ENCODE measurements around the gene TNFAIP1.
"Not testable (repeated sequence)": the region's sequence is repeated elsewhere in the genome, so short reads cannot be mapped to it uniquely, and the experiment has no call there.

TNFAIP1 gene

DNA sequence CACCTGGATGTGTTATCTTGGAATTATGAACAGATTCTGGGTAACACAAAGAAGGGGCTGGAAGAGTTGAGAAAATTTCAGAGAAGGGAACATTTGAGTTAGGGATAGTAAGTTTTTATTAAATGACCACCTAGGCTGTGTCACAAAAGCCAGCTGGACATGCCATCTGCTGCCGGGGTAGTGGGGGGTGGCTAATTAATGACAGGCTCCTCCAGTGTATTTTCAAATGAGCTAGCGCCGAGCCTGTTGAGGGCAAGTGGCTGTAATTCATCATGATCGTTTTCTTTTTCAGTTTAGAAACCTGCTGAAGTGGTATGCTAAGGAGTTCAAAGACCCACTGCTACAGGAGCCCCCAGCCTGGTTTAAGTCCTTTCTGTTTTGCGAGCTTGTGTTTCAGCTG is 10.3 kb upstream of the TNFAIP1 start:
- FAIRE-seq = no peak

GRCh38 chr17:28326114-28326513 is 9.4 kb upstream of the TNFAIP1 start:
- no peak for FAIRE-seq

- no peak for FAIRE-seq
These were observed 8.4 kb upstream of the TNFAIP1 start for GRCh38 chr17:28327031-28327607.

DNA sequence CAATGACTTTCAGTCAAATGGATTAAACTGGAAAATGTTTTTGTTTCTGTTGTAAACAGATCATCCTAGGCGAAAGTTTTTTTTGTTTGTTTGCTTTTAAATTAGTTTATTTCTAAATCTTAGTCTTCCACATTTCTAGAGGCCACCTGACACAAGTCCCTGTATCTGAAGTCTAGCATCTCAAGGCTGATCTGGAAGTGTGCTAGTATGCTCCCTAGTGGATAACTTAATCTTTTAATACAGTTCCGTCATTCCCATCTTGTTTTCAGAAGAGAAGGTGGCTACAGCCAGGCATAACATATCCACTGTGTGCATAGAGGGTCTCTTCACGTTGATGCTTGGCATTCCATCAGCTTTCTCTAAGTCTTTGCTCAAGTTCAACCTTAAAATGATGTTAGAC is 7.9 kb upstream of the TNFAIP1 start:
- FAIRE-seq = no peak

DNA sequence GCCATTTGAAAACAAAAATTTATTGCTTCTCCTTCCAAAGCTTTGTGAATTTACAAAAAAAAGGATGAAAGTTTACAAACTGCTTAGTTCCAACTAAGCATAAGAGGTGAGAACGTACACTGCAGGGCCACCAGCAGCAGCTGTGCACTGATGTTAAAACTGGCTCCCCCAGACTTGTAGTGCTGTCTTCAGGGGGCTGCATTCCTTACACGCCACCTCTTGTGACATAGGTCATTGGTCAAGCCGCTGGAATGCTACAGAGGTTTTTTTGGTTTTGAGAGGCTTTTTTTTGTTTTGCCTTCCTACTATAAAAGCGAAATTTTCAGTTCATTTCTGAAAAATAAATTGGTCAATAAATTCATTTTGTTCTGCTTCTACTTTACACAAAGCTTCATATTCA is 7.2 kb upstream of the TNFAIP1 start:
- no peak for FAIRE-seq

DNA sequence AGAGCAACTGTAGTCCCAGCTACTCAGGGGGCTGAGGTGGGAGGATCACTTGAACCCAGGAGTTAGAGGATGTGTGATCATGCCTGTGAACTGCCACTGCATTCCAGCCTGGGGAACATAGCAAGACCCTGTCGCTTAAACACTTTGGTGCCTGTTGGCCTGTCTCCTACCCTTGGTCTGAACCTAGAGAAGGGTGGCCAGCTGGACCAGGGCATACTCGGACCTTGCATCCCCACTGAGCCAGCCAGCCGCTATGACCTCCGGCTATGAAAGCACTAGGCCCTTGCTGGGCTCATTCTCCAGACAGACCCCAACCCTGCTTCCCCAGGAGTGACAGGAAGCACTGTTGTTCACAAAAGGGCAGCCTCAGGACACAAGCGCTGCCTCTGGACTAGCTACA is 4.9 kb upstream of the TNFAIP1 start:
- FAIRE-seq = no peak

DNA sequence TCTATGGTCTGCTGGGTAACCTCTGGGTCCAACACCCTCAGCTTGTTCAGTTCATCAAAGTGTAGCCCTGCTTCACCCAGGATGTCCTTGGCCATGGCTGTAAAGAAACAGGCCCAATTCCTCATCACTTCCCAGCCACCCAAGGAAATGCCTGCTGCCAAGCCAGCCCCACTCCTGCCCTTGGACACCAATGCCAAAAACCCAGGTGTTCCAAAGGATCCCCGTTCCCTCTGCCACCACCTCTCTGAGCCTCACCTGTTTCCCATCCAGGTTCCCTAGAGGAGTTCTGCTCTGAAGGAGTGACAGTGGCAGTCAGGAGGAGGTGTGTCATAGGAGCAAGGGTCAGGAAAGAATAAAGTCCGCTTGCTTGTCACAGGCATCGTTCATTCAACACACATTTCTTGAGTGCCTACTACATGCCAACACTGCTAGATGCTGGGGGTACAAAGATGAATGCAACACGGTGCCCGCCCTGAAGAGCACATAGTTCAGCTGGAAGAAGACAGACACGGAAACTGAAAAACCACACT is 3.6 kb upstream of the TNFAIP1 start:
- FAIRE-seq = no peak

DNA sequence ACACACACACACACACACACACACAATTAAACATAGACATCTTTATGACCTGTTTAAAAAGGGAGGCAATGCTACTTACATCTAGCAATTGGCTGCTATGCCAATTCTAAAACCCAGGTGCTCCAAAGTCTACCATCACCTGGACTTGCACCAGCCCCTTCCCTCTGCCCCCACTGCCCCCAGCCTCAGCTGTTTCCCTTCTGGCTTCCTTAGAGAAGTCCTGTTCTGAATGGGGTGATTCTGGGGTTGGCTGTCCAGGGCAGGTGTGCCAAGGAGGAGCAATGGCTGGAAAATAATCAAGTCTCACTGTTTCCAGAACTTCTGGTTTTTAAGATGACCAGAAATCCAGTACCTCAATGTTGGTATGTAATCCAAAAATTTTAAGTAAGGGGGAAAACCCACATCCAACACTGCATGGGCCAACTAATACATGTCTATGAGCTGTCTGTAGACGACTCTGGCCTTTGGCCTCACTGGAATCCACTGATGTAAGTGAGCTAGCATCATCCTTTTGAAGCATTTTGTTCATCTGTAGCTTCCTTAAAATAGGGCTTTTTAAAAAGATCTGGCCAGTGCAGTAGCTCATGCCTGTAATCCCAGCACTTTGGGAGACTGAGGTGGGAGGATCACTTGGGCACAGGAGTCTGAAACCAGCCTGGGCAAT is 2.3 kb upstream of the TNFAIP1 start:
- no peak for FAIRE-seq

DNA sequence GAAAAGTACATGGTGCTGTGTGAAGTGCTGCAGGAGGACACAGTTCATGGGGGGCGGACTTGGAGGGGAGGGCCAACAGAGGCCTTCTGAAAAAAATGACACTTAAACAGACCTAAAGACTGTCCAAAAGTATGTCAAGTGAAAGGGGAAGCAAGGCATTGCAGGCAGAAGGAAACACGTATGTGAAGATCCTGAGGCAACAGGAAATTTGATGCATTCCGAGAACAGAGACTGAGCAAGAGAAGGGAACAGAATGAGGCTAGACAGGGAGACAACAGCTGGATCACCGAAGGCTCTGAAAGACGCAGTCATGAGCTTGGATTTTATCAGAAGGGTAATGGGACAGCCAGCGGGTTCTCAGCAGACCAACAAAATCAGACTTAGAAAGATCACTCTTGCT is 1.4 kb upstream of the TNFAIP1 start:
- no peak for FAIRE-seq

- no peak for FAIRE-seq
These were observed 828 bp upstream of the TNFAIP1 start for GRCh38 chr17:28334666-28335200.

- FAIRE-seq = no peak
These were observed 654 bp downstream of the TNFAIP1 start for GRCh38 chr17:28335959-28336871.

- FAIRE-seq = no peak
These were observed 2.7 kb downstream of the TNFAIP1 start for GRCh38 chr17:28338056-28338768.

DNA sequence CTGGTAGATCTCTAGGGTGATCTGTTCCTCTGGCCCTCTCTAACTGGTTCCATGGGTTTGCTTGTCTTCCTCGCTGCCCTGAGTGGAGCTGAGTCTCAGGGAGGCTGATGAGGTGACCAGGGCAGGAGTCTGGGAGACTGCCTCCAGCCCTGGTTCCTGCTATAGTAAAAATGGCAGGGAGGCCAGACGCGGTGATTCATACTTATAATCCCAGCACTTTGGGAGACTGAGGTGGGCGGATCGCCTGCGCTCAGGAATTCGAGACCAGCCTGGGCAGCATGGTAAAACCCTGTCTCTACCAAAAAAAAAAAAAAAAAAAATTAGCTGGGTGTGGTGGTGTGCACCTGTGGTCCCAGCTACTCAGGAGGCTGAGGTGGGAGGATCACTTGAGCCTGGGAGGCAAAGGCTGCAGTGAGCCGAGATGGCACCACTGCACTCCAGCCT is 3.2 kb downstream of the TNFAIP1 start:
- not testable (repeated sequence) for FAIRE-seq

GRCh38 chr17:28339431-28339830 is 3.9 kb downstream of the TNFAIP1 start:
- FAIRE-seq = no peak

DNA sequence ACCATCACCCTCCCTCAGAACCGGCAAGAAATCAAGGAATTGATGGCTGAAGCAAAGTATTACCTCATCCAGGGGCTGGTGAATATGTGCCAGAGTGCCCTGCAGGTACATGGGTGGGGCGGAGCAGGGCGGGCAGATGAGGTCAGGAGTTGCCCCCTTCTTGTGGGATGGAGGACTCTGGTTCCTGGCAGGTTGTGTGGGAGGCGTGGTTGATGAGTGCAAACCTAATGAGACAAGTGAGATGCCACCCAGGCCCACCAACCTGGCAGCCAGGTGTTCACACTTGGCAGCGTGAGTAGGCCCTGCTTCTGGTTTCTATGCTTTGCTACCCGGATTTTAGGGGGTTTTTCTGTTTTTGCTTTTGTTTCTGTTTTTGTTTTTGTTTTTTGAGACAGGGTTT is 4.8 kb downstream of the TNFAIP1 start:
- no peak for FAIRE-seq

DNA sequence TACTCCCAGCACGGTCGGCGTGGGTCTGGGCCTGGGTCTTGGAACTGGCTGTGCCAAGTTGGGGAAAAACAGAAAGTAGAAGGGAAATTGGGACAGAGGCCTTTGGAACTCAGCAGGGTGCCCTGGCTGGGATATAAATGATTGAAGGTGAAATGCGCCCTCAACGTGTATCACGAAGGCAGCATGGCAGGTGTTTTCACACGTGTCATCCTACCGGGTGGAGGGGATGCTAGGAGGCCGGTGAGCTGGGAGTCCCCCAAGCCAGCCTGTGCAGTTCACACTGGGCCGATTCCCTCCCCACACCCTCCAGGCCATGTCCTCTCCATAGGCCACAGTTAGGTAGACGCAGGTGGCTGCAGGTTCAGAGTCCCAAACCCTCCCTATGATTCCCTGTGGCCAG is 6.0 kb downstream of the TNFAIP1 start:
- FAIRE-seq = no peak

- no peak for FAIRE-seq
These were observed 6.8 kb downstream of the TNFAIP1 start for GRCh38 chr17:28342313-28342712.

DNA sequence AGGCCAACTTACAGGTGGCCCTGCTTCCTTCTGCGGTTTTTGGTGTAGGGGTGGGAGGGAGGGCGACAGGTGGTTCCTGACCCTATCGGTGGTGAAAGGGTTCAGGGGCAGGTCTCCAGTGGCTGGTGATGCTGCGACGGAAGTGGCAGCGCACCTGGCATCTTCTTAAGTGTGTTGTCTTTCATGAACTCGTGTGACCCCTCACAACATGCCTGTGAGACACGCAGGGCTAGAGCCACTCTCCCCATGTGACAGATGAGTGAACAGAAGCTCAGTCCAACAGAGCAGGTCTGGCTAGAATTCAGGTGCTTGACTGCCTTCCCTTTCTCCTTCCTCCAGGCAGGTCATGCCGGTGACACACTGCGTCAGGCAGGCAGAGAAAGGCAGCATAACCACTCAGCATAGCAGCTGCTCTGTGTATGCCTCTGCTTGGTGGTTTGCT is 8.0 kb downstream of the TNFAIP1 start:
- no peak for FAIRE-seq

GRCh38 chr17:28344011-28344410 is 8.4 kb downstream of the TNFAIP1 start:
- FAIRE-seq = no peak

DNA sequence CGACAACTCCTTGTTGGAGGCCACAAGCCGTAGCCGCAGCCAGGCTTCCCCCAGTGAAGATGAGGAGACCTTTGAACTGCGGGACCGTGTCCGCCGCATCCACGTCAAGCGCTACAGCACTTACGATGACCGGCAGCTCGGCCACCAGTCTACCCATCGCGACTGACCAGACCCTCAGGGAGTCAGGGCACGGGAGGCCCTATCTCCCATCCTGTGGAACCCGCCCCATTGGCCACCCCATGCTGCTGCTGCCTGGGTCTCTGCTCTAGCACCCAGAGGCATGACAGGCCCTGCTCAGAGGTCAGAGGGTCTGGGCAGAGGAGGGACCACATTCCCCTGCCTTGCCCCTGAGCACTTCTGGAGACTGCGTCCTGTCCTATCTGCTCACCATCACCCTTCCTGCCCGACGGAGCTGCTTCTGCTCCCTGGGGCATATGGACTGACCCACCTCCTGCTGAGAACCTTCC is 8.9 kb downstream of the TNFAIP1 start:
- FAIRE-seq = no peak

DNA sequence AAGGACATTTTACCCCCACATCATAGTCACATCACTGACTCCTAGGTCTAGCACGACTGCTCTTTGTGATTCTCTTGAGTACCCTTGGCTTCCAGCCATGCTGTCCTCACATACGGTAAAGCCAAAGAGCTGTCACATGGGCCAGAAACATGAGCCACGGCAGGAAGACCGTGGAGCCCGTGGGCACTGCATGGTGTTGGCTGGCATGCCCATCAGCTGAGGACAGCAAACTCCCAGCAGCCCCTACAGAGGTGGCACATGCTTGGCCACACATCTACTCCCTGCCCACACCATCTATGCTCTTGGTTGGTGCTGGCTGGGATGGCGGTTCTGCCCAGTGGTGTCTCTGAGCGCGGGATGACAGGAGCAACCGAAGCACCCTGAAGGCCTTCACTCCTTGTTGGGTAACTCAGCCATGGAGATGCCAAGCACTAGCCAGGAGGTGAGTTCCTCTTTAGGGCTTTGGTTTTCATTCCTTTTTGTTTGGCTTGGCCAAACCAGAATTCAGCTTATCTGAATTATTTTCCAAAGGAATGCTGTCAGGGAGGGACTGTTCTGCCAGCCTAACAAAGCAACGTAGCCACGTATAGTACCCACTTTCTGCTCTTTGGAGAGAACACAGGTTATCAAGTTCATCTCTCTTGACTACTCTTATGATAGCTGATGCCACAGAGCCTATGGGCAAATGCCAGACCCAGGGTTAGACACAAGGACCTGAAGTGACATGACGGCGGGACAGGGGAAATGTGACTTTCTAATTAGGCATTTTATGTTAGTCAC is 10.0 kb downstream of the TNFAIP1 start:
- FAIRE-seq = no peak

- no peak for FAIRE-seq
These were observed 10.6 kb downstream of the TNFAIP1 start for GRCh38 chr17:28346199-28346580.
